Muscle layer of duodenum (tissue), 2 donors: ENCODE results near the gene ABCF1.
"Not testable (repeated sequence)": the region's sequence is repeated elsewhere in the genome, so short reads cannot be mapped to it uniquely, and the experiment has no call there.

ENCODE experiments used
- H3K27ac ChIP-seq: one replicate; pipeline ENCODE4 v1.7.0; 2013; ENCODE audit warnings: mild to moderate bottlenecking, low read length
- H3K27me3 ChIP-seq: one replicate; pipeline ENCODE4 v1.7.0; 2013; ENCODE audit warnings: low read depth, mild to moderate bottlenecking, control low read depth, low read length
- H3K36me3 ChIP-seq, 2 donors: one replicate each; pipeline ENCODE4 v1.7.0; 2013; ENCODE audit warnings: low read length in 2 of 2, control low read depth in 1 of 2, mild to moderate bottlenecking in 1 of 2; ENCODE audit not compliant: insufficient read depth in 2 of 2, control insufficient read depth in 1 of 2
- H3K4me1 ChIP-seq, 2 donors: one replicate each; pipeline ENCODE4 v1.7.0; 2013; ENCODE audit warnings: low read length in 2 of 2, mild to moderate bottlenecking in 2 of 2, control low read depth in 1 of 2, moderate library complexity in 1 of 2; ENCODE audit not compliant: insufficient read depth in 2 of 2, control insufficient read depth in 1 of 2
- H3K4me3 ChIP-seq, 2 donors: one replicate each; pipeline ENCODE4 v1.7.0; 2013; ENCODE audit warnings: low read length in 2 of 2, low read depth in 1 of 2, mild to moderate bottlenecking in 1 of 2
- H3K9me3 ChIP-seq, 2 donors: one replicate each; pipeline ENCODE4 v1.7.0; 2013; ENCODE audit warnings: low read length in 2 of 2, control low read depth in 1 of 2, mild to moderate bottlenecking in 1 of 2; ENCODE audit not compliant: control insufficient read depth in 1 of 2
- donor health status: healthy.

Gene ABCF1

GRCh38 chr6:30589754-30590358 is 18.6 kb downstream of the ABCF1 start:
- Histone ChIP-seq H3K9me3 (no peaks in the 10 kb centered on the region), H3K36me3 (peaks cover 42 to 85% of the 10 kb centered on the region in 2 donors), H3K4me3 (no peak overlapping the region), H3K27ac (no peak overlapping the region), H3K27me3 (no peaks in the 10 kb centered on the region), H3K4me1 (no peaks in the 10 kb centered on the region)

DNA sequence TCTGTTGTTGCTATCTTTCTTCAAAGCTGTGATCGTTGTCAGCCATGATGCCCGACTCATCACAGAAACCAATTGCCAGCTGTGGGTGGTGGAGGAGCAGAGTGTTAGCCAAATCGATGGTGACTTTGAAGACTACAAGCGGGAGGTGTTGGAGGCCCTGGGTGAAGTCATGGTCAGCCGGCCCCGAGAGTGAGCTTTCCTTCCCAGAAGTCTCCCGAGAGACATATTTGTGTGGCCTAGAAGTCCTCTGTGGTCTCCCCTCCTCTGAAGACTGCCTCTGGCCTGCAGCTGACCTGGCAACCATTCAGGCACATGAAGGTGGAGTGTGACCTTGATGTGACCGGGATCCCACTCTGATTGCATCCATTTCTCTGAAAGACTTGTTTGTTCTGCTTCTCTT is 19.3 kb downstream of the ABCF1 start:
- H3K27ac ChIP-seq: no peak overlapping the region
- peaks cover 35 to 82% of the 10 kb centered on the region in 2 donors for H3K36me3 ChIP-seq
- H3K4me1 ChIP-seq: no peaks in the 10 kb centered on the region
- H3K27me3 ChIP-seq: no peaks in the 10 kb centered on the region
- no peak overlapping the region for H3K4me3 ChIP-seq
- no peaks in the 10 kb centered on the region for H3K9me3 ChIP-seq

GRCh38 chr6:30591008-30591407 is 19.8 kb downstream of the ABCF1 start:
- no peaks in the 10 kb centered on the region for H3K4me1 ChIP-seq
- no peak overlapping the region for H3K27ac ChIP-seq
- H3K27me3 ChIP-seq: no peaks in the 10 kb centered on the region
- H3K9me3 ChIP-seq: no peaks in the 10 kb centered on the region
- H3K36me3 ChIP-seq: peaks cover 30 to 77% of the 10 kb centered on the region in 2 donors
- no peak overlapping the region for H3K4me3 ChIP-seq

DNA sequence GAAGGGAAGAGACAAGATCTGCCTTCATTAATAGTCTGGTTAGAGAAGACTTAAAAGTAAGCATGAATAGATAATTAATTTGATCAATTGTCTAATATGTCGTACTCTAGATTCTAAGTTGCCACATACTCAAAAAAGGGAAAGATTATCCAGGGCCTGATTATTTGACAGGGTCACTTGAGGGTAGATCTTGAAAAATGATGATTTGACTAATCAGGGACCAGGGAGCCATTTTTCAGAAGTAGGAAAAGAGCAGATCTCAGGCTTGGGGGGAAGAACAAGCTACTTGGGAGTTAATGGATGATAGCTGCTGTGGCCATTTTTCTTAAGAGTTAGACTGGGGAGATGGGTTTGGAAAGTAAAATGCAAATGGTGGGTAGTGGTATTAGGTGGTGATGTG is 21.0 kb downstream of the ABCF1 start:
- Histone ChIP-seq H3K27me3 (no peaks in the 10 kb centered on the region), H3K4me3 (no peak overlapping the region), H3K27ac (no peak overlapping the region), H3K36me3 (peaks cover 24 to 64% of the 10 kb centered on the region in 2 donors), H3K9me3 (no peaks in the 10 kb centered on the region), H3K4me1 (no peaks in the 10 kb centered on the region)

DNA sequence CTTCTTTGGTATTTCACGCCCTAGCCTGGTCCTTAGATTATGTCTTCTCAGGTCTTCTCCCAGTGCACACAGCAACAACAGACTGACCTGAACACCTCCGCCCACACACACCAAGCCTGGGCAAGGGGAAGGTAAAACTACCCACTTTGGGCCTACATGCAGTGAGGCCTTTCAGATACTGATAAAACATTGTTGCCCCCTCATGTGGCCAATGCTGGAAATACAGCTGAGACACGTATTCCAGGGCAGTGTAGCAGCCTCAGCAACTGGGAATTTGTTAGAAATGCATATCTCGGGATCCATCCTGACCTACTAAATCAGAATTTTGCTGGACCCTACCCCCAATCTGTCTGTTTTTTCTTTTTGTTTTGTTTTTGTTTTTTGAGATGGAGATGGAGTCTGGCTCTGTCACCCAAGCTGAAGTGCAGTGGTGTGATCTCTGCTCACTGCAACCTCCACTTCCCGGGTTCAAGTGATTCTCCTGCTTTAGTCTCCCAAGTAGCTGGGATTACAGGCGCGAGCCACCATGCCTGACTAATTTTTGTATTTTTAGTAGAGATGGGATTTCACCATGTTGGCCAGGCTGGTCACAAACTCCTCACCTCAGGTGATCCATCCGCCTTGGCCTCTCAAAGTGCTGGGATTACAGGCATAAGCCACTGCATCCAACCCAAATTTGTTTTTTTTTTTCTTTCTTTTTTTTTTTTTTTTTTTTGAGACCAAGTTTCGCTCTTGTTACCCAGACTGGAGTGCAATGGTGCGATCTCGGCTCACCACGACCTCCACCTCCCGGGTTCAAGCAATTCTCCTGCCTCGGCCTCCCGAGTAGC is 26.3 kb downstream of the ABCF1 start:
- H3K27ac ChIP-seq, H3K9me3 ChIP-seq, H3K4me1 ChIP-seq, H3K27me3 ChIP-seq, H3K4me3 ChIP-seq: not testable (repeated sequence)
- H3K36me3 ChIP-seq: peaks cover 14 to 42% of the 10 kb centered on the region in 2 donors

- no peak overlapping the region for H3K27ac ChIP-seq
- H3K36me3 ChIP-seq: peaks cover 29 to 47% of the 10 kb centered on the region in 2 donors
- H3K27me3 ChIP-seq: no peaks in the 10 kb centered on the region
- no peaks in the 10 kb centered on the region for H3K9me3 ChIP-seq
- no peak overlapping the region for H3K4me3 ChIP-seq
- H3K4me1 ChIP-seq: no peaks in the 10 kb centered on the region
These were observed 27.8 kb downstream of the ABCF1 start for GRCh38 chr6:30598912-30599624.

GRCh38 chr6:30599625-30600324 is 28.5 kb downstream of the ABCF1 start:
- H3K4me3 ChIP-seq: no peak overlapping the region
- no peaks in the 10 kb centered on the region for H3K27me3 ChIP-seq
- H3K27ac ChIP-seq: no peak overlapping the region
- H3K4me1 ChIP-seq: no peaks in the 10 kb centered on the region
- H3K36me3 ChIP-seq: peaks cover 36 to 49% of the 10 kb centered on the region in 2 donors
- no peaks in the 10 kb centered on the region for H3K9me3 ChIP-seq

GRCh38 chr6:30600451-30600961 is 29.3 kb downstream of the ABCF1 start:
- H3K27me3 ChIP-seq: no peaks in the 10 kb centered on the region
- H3K36me3 ChIP-seq: peaks cover 43 to 51% of the 10 kb centered on the region in 2 donors
- no peak overlapping the region for H3K27ac ChIP-seq
- no peaks in the 10 kb centered on the region for H3K4me1 ChIP-seq
- no peaks in the 10 kb centered on the region for H3K9me3 ChIP-seq
- H3K4me3 ChIP-seq: no peak overlapping the region

- Histone ChIP-seq H3K4me1 (no peaks in the 10 kb centered on the region), H3K27me3 (no peaks in the 10 kb centered on the region), H3K9me3 (no peaks in the 10 kb centered on the region), H3K4me3 (no peak overlapping the region), H3K36me3 (peaks cover 52 to 59% of the 10 kb centered on the region in 2 donors), H3K27ac (no peak overlapping the region)
These were observed 30.2 kb downstream of the ABCF1 start for GRCh38 chr6:30601436-30601814.

DNA sequence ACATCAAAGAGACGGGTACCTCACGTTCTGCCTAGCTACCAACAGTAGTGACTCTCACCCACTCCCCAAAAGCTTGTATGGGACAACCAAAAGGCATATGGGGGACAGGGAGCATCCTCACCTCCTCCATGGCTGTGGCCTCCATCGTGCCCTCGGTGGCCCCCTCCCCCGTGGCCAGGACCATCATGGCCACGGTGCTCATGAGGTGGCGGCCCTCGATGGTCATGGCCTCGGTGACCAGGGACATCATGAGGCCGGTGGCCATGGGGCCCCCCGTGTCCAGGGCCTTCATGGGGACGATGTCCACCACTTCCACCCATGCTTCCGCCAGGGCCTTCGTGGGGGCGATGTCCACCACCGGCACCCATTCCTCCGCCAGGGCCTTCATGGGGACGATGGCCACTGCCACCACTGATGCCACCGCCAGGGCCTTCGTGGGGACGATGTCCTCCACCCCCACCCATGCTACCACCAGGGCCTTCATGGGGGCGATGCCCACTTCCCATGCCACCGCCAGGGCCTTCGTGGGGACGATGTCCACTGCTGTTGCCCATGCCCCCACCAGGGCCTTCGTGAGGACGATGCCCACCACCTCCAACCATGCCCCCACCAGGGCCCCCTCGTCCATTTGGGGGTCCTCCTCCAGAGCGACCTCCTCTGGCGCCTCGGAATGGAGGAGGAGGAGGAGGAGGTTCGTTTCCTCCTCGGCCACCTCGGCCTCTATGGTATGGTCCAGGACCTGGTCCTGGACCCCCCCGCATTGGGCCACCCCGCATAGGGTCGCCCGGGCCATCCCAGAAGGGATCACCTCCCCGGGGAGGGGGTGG is 30.8 kb downstream of the ABCF1 start:
- Histone ChIP-seq H3K36me3 (peaks cover 58 to 65% of the 10 kb centered on the region in 2 donors), H3K27me3 (no peaks in the 10 kb centered on the region), H3K27ac (no peak overlapping the region), H3K4me1 (no peaks in the 10 kb centered on the region), H3K4me3 (no peak overlapping the region), H3K9me3 (no peaks in the 10 kb centered on the region)
